HG02610 (cell line): Measurements from ENCODE around the gene BABAM2.
"Not testable (repeated sequence)": the region's sequence is repeated elsewhere in the genome, so short reads cannot be mapped to it uniquely, and the experiment has no call there.

ENCODE experiments used
- ATAC-seq: cut with Tn5 transposase; IDR thresholded peaks from one replicate; pipeline ENCODE4 v1.9.1; 2021; ENCODE audit warnings: mild to moderate bottlenecking, moderate library complexity; ENCODE audit not compliant: unreplicated experiment

BABAM2 gene

DNA sequence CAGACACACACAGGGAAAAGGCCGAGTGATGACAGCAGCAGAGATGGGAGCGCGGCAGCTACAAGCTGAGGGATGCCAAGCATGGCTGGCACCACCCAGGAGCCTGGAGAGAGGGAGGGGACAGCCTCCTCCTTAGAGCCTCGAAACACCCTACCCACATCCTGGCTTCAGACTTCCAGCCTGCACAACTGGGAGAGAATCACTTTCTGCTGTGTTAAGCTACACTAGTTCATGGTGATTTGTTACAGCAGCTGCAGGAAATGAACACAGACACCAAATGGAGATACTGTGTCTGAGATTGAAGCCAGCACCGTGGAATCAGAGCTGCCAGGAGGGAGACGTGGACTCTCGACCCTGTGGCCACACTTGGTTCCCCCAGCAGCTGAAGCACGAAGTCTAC lies 474.6 kb downstream of the BABAM2 start:
- no peak for ATAC-seq

DNA sequence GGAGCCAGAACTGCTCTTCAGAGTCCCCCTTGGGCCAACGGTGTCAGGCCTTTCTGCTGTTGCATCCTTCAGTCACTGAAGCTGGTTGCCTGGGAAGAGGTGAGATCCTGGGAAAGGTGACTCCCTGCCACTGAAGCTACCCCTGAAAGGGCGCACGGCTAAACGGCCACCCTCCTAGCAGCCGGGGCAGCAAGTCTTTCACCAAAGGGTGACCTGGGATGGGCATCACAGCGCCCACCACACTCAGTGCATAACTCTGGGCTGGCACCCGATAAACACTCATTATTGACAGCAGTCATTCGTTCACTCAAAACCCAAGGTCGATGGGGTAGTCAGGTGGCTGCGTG lies 475.6 kb downstream of the BABAM2 start:
- no peak for ATAC-seq

DNA sequence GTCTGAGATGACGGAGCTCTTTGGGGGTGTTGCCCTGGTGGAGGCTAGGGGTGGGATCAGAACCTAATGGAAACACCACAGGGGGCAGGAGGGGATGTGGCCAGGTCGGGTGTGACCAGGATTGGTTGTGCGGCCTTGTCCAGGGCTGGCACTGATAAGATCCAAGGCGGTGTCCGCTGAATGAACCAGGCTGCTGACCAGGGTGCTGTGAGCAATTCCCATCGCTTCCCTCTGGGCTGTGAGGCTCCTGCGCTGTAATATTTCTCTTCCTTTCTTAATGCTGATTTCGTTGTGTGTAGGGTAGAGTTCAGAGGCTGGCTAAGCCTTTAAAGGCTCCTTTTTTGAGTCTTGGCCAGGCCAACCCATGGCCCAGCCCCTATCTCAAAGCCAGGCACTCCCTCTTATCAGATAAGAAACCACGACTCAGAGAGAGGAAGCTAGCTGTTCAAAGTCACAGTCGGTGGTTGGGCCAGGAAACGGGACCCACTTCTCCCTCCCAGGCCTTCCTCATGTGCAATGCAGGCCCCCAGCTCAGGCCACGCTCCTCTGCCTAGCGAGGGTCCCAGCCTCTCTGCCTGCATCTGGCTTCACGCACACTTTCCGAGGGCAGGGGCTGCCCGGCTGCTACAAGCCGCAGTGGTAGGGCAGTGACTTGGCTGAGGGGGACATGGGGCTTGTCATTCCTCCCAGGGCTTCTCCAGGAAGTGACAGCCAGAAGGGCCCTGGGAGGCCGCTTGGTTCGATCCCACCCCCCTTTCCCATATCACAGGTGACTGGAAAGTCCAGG lies 476.2 kb downstream of the BABAM2 start:
- no peak for ATAC-seq

DNA sequence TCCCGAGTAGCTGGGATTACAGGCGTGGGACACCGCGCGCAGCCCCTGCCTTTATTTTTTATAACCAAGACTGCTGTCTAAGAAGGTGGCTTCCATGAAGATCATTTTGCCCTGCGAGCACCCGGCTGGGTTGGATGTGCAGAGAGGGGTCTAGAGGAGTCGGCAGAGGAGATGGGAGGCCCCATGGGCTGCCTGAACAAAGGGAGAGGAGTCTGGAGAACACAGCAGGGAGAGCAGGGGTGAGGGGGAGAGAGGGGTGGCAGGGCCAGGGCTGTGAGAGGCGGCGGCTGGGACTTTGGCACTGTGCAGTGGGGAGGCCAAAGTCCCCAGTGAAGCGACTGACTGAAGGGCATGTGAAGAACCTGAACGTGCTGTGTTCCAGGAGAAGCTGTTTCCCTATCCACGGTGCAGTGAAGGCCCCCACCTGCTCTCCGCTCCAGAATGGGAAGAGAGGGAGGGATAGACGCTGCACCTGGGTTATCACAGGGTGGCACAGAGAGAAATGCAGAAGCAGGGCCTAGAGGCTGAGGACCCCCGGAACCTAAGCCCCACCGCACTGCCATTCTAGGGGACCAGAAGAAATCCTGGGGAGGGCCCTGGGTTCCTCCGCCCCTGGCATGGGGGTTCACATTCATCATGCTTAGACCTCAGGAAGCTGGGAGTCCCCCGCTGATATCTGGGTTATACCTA lies 477.3 kb downstream of the BABAM2 start:
- no peak for ATAC-seq

DNA sequence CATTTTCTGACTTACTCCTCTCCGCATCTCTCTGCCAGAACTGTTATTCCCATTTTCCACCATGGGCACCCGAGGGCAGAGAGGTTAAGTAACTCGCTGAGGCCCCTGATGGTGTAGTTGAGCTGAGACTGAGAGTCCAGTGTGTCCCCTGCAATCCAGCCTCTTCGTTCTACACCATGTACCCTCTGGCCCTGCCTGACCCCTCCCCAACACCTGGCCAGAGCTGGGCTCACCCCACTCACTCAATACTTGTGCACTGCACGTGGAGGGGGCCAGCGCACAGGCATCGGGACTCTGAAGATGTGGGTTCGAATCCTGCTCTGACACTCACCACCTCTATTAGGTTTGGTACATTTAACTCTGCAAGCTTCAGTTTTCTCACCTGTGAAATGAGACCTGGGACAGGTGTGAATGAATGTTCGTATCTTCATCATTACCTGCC lies 477.8 kb downstream of the BABAM2 start:
- no peak for ATAC-seq

DNA sequence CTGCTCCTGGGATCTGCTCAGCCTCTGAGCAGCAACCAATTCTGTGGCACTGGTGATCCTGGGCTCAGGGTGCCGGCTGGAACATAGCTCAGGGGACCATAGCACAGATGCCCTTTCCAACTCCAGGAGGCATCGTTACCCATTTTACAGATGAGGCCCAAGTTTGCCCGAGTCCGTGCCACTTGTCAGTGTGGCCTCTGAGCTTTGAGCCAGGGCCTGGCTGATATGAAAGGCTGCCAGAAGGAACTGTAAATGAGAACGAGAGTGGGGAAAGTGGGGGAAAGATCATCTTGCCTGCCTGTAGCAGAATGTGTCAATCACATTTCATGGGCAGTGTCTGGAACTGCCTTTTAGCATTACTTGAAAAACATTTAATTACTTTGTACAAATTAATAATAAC lies 478.8 kb downstream of the BABAM2 start:
- no peak for ATAC-seq

DNA sequence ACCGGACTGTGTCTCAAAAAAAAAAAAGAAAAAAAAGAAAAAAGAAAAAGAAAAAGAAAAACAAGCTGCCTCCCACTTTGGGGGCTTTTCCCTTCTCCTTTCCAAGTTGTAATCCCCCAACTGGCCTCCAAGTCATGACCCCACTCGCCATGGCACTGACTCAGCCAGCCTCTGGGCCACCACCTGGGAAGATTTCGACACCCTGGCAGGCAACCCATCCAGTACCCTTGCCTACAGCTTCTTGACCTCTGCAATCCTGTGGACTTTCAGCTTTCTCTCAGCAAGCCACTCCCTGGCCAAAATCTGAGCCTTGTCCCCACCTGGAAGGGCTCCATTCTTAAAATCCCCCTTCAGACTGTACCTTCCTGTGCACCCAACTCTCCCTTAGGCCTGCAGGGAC lies 479.8 kb downstream of the BABAM2 start:
- ATAC-seq, result no peak

DNA sequence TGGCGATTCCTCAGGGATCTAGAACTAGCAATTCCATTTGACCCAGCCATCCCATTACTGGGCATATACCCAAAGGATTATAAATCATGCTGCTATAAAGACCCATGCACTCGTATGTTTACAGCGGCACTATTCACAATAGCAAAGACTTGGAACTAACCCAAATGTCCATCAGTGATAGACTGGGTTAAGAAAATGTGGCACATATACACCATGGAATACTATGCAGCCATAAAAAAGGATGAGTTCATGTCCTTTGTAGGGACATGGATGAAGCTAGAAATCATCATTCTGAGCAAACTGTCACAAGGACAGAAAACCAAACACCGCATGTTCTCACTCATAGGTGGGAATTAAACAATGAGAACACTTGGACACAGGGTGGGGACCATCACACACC lies 481.2 kb downstream of the BABAM2 start:
- ATAC-seq, result not testable (repeated sequence)

DNA sequence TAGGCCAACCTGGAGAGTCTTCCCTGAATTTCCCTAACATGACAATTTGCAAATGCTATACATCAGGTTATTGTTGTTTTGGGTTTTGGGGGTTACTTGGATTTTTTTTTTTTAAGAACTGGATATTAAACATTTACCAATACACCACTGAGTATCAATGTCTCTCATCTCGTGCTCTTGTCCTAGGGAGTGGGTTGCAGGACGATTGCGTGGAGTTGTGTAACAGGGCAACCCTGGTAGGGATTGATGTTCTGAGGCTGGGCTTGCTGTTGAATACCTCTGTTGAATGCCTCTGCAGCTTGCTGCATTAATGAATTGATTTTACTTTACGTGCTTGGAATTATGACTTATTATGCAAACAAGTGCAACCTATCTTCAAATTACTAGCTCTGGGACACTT lies 483.3 kb downstream of the BABAM2 start:
- no peak for ATAC-seq

DNA sequence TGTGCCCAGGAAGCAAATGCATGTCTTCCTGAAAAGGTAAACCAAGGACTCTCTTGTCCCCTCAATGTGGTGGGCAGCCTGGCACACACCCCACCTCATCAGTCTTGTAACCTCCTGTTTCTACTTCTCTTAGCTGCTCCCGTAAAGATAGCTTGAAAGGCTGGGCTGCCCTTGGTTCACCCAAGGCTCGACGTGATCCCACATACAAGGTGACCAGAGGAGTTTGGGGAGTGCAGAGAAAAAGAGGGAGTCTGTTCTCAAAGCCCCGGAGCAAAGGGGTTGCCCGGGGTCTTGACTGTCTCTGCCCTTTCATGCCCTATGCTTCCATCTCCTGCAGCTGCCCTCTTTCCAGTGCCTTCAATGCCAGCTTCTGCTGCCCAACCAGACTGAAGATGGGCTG lies 483.8 kb downstream of the BABAM2 start:
- ATAC-seq, result no peak

DNA sequence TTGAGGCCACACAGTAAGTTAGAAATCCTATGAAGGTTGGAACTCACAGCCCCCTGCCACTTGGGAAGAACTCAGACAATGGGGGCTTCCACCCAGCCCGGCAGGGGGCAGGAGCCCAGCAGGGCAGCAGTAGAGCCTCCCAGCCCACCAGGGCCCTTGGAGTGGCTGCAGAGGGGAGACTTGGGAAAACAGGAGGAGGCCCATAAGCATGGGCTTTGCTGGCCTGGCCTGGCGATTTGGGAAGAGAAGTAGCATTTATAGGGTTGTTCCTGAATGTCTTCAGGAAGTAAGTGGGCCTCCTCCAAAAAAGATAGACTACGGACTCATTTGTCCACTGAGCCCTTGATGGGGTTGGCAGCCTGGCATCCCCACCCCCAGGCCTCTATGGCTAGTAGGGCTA lies 484.7 kb downstream of the BABAM2 start:
- no peak for ATAC-seq

DNA sequence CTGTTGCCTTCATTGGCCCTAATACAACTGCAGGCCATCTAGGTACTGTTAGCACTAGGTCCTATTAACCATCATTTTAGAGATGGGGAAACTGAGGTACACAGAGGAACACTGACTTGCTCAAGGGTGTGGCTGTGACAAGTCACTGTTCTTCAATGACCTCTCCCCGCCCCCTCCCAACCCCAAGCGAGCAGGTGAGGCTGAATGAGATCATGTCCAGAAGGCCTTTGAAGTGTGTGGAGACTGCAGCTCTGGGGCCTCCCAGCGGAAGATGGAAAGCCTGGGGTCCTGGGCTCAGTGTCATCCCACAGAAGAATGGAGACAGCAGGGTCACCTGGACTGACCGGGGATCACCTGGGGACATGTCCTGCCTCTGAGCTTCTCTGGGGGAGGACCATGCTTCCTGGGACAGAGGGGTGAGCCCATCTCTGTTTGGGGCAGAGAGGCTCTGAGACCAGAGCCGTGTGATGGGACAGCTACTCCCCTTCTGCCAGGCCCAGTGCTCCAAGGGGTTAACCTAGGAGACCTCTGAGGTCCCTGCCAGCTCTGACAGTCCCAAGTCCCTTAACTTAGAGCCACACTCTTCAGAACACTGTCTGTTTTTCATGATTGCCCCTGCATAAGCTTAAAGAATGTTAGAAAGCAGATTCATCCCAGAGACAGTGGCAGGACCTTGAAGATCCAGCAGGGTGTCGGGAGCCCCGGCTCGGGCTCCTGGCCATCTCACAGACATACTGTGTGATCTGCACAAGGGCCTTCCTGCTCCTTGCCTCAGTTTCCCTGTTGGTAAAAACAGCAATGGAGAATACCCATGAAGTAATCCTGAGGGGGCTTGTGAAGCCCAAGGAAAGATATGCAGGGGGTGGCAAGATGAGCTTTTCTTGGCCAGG lies 485.5 kb downstream of the BABAM2 start:
- ATAC-seq, result no peak

DNA sequence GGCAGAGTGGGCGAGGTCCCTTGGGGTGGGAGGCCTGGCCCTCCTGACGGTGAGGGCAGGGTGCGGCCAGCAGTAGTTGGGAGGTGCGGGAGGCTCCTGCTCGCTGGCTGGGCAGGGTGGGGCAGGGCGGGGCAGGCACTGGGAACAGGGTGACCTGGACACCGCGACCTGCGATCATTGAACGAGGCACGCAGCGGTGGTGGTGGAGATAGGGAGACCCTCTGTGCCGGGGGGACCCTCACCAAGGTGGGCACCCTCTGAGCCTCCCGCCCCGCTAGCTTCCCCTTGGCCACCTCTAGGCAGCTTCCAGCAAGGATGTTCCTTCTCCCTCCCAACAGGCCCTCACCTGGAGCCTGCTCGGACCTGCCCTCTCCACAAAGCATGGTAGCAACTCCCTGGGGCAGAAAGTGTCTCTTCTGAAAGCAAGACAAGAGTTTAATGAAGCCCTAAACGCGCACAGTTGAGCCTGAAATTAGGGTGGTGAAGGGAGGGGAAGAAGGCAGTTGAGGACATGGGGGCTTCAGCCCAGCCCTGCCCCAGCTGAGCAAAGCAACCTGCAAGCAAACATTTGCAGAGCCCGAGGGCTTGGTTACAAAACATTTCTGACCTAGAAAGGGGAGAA lies 486.8 kb downstream of the BABAM2 start:
- ATAC-seq, result no peak

DNA sequence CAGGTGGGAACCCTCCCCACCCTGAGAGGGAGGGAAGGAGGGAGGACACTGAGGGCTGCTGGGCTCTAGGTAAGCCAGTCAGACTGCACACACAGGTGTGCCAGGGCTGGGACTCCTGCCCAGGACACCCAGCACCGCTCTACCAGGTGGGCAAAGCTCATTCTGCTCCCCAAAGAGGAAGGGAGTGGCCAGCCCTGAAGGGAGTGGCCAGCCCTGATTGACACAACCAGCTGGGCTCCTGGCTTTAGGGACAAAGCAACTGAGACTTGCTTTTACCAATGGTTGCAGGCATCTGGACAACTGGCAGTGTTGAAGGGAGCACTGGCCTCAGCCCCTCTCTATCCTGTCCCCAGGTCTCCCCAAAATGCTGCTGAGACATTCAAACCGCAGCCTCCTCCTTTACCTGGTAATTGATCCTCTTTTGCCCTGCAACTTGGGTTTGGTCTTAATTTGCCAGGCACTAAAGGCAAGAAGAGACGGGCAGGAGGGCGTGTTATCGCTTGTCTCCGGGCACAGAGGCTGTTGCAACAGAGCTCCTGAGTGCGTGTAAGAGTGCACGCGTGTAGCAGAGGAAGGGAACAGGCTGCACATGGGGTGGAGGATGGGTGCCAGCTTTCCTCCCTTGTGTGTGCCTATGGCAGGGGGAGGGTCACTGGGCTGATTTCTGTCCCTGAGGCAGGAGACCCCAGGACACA lies 487.6 kb downstream of the BABAM2 start:
- ATAC-seq, result no peak

DNA sequence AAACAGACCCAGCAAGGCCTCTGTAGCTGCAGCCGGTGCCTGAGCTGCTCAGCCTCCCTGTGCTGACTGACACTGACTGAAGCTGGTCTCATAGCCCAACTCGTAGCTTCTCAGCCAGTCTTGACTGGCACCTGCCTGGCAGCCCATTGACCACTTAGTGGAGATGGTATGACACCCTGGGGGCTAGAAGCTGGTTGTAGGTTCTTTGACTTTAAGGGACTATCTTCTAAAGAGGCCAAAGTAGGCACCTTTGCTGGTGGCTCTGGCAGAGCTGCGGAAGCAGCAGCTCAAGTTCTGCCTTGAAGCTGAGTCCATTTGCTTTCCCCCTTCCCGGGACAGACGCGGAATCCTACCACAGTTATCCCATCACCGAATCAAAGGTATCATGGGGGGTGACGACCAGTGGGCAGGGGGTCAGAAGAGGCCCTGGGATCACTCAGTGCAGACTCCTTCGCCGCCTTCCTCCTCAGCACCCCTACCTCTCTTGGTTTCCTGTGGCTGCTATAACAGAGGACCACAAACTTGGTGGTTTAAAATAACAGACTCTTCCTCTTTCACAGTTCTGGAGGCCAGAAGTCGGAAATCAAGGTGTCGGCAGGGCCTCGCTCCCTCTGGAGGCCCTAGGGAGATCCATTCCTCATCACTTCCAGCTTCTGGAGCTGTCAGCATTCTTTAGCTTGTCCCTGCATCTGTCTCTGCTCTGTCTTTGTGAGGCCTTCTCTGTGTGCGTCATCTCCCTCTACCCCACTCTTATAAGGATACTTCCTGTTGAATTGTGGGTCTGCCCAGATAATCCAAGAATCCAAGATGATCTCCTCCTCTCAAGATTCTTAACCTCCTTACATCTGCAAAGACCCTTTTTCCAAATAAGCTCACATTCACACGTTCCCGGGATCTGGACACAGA lies 488.4 kb downstream of the BABAM2 start:
- ATAC-seq, result no peak

DNA sequence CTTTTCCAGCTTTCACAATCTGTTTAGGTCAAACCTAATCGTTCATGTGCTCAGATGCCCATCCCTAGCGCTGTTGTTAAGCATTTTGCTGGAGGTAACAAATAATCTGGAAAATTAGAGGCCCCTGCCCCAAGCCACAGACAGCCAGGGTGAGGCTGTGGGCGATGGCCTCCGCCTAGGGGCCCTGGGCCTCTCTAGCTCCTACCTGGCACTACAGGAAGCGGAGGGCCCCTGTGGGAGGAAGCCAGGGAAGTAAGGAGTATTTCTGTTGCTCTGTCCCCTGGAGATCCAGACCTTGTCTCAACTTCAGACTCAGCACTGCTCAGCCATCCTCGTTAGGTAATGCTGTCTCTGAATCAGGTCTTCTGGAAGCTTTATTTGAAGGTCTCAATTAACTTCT lies 489.7 kb downstream of the BABAM2 start:
- no peak for ATAC-seq

DNA sequence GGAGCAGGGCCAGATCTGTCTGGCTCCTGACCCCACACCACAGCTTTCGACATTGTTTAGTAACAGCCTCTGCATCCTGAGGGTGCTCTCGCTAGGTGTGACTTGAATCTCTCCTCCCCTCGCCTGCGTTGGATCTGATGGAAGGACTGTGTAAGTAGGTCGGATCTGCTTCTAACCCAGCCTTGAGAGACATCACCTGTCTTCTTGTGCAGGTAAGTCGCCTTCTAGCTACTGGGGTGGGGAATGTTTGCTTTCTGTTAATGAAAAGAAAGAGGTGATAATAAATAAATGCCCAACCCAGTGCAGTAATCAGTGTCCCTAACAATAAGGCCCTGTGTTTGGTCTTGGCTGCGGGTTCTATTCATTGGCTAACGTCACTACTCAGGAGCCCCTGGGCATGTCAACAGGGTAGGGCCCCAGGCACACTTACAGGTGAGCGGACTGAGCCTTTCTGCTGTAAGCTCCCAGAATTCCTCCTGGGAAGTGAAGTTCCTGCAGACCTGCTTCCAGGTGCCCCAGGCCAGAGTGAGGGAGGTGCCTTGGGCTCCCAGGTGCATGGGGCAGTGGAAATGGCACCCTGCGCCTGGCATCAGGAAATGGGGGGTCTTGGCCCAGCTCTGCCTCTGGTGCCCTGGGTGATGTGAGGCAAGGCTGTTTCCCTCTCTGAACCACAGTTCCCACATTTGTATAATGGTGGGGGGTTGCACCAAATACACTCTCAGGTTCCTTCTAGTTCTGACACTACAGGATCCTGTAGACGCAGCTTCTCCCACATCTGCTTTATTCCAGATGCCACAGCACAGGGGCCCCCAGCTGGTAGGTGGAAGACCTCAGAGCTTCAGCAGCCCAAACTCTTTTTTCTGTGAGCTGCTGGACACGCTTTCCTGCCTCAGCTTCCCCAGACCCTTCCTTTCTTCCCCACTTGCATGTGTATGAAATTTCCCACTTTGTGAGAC lies 491.0 kb downstream of the BABAM2 start:
- ATAC-seq, result no peak

DNA sequence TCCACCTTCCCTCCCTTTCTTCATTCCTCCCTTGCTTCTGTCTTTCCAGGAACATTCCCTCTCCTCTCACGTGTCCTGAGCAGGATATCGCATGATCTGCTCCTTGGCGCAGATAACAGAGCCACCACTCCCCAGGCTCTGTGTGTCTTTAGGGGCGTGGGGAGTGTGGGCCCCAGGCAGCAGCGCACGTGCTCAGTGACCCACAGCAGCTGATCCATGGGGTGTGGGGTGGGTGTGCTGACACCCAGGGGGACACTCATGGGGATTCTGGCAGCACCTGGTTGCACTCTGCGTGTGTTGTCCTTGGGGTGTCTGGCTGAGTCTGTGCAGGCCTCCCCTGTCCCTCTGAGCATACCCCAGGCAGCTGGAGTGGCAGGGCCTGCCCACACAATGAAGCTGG lies 492.2 kb downstream of the BABAM2 start:
- ATAC-seq, result no peak
